HG03097 (cell line): ENCODE results near the gene MYH6.

ENCODE experiments used
- ATAC-seq: cut with Tn5 transposase; IDR thresholded peaks from one replicate; pipeline ENCODE4 v1.9.1; 2021; ENCODE audit not compliant: unreplicated experiment, low FRiP score

Gene MYH6

GRCh38 chr14:23344481-23344880 is 63.6 kb downstream of the MYH6 start:
- no peak for ATAC-seq

- ATAC-seq: no peak
Measured at GRCh38 chr14:23339506-23340268, 68.4 kb downstream of the MYH6 start.

- no peak for ATAC-seq
Measured at GRCh38 chr14:23335623-23336022, 72.5 kb downstream of the MYH6 start.
